DOHH2 (cell line): ENCODE measurements around the gene FARS2.

Experiments used
- EZH2phosphoT487 ChIP-seq: fragments of 200-600 bp; sonication (generic); IDR thresholded peaks from 2 replicates; pipeline ENCODE4 v1.6.1; 2017; ENCODE audit warnings: borderline replicate concordance, mild to moderate bottlenecking, antibody characterized with exemption, low read length, moderate library complexity, mixed read lengths
- TF ChIP-seq, protein P1 (sequence below): fragments of 200-600 bp; sonication (generic); IDR thresholded peaks from one replicate; pipeline ENCODE4 v1.5.1; 2014; ENCODE audit warnings: antibody characterized with exemption, mild to moderate bottlenecking, low read depth, low read length; ENCODE audit not compliant: poor library complexity, severe bottlenecking

DNA sequence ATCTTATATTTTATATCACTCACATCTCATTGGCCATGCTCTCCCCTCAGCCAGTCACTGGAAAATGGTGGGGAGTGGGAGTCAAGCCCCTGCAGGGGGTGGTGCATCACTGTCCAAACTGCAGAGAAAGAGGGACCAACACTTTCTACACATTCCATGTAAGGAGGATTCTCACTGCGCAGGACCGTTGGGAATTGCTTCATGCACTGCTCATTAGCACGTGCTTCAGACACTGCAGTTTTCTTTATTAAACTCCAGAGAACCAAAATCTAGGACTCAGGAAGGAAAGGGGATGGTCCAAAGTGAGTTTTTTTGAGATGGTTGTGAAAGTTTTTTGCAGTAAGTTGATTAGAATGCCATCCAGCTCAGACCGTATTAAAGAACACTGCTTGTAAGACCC, 269.8 kb downstream of the FARS2 start:
- TF ChIP-seq, protein P1, sequence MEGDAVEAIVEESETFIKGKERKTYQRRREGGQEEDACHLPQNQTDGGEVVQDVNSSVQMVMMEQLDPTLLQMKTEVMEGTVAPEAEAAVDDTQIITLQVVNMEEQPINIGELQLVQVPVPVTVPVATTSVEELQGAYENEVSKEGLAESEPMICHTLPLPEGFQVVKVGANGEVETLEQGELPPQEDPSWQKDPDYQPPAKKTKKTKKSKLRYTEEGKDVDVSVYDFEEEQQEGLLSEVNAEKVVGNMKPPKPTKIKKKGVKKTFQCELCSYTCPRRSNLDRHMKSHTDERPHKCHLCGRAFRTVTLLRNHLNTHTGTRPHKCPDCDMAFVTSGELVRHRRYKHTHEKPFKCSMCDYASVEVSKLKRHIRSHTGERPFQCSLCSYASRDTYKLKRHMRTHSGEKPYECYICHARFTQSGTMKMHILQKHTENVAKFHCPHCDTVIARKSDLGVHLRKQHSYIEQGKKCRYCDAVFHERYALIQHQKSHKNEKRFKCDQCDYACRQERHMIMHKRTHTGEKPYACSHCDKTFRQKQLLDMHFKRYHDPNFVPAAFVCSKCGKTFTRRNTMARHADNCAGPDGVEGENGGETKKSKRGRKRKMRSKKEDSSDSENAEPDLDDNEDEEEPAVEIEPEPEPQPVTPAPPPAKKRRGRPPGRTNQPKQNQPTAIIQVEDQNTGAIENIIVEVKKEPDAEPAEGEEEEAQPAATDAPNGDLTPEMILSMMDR, result no peak
- TF ChIP-seq EZH2phosphoT487, result no peak
